A673 (cell line): ENCODE data around the gene OTOP3. TPM values are rescaled to one million over a fixed set of nuclear protein-coding genes. Genes with fewer than 3 reads are reported as not detected.

Experiments used
- BruUV-seq: library from RNA; stranded (reverse); fragments of 400-500 nt; replicated peaks from 2 replicates; lab custom pipeline; 2021; lab: Mats Ljungman, UMichigan
- CTCF ChIA-PET: fragments of 300-600 bp; sonication (Branson Sonifier 250); formaldehyde crosslinking; loops from one replicate; lab custom pipeline; 2022; ENCODE audit warnings: antibody characterized with exemption; lab: Charles Lee
- POLR2A ChIA-PET: fragments of 300-600 bp; sonication (Branson Sonifier 250); formaldehyde crosslinking; loops from one replicate; lab custom pipeline; 2022; ENCODE audit warnings: antibody characterized with exemption; ENCODE audit not compliant: low non-redundant PET; lab: Charles Lee
- DNase-seq: peaks from one replicate; pipeline ENCODE4 v3.0.0-alpha.2; 2015; ENCODE audit warnings: low spot score
- H3K27ac ChIP-seq: fragments of 200-600 bp; sonication (generic); 2 replicates; pipeline ENCODE4 v1.5.1; 2016; ENCODE audit warnings: mixed run types, low read depth, mild to moderate bottlenecking, mixed read lengths, antibody characterized with exemption, low read length; ENCODE audit not compliant: poor library complexity, severe bottlenecking
- H3K27me3 ChIP-seq: fragments of 200-600 bp; sonication (generic); replicated peaks from 2 replicates; pipeline ENCODE4 v1.6.1; 2017; ENCODE audit warnings: mixed run types, low read depth, mild to moderate bottlenecking, mixed read lengths, antibody characterized with exemption, low read length; ENCODE audit not compliant: insufficient read depth, poor library complexity
- H3K36me3 ChIP-seq: fragments of 200-600 bp; sonication (generic); 2 replicates; pipeline ENCODE4 v1.6.1; 2016; ENCODE audit warnings: mixed run types, mild to moderate bottlenecking, mixed read lengths, antibody characterized with exemption, low read length; ENCODE audit not compliant: insufficient read depth, poor library complexity, severe bottlenecking
- H3K4me1 ChIP-seq: fragments of 200-600 bp; sonication (generic); 2 replicates; pipeline ENCODE4 v1.6.1; 2017; ENCODE audit warnings: mixed run types, mild to moderate bottlenecking, mixed read lengths, antibody characterized with exemption, low read length; ENCODE audit not compliant: insufficient read depth, poor library complexity, severe bottlenecking
- H3K4me3 ChIP-seq: fragments of 200-600 bp; sonication (generic); 2 replicates; pipeline ENCODE4 v1.5.1; 2016; ENCODE audit warnings: low read depth, mixed run types, mild to moderate bottlenecking, mixed read lengths, low read length; ENCODE audit not compliant: poor library complexity, severe bottlenecking
- H3K9me3 ChIP-seq: fragments of 200-600 bp; sonication (generic); 2 replicates; pipeline ENCODE4 v1.6.1; 2016; ENCODE audit warnings: mixed run types, low read depth, mild to moderate bottlenecking, mixed read lengths, antibody characterized with exemption, low read length; ENCODE audit not compliant: poor library complexity, severe bottlenecking
- EZH2 ChIP-seq: fragments of 200-600 bp; sonication (generic); IDR thresholded peaks from 2 replicates; pipeline ENCODE4 v1.6.1; 2017; ENCODE audit warnings: borderline replicate concordance, low read depth, mild to moderate bottlenecking, mixed read lengths, antibody characterized with exemption, low read length; ENCODE audit not compliant: poor library complexity, severe bottlenecking
- intact Hi-C: fragments of 100-400 bp; cut with micrococcal nuclease; formaldehyde crosslinking; loops from one replicate; pipeline ENCODE4 v1.10.0; 2022; ENCODE audit not compliant: unreplicated experiment
- total RNA-seq: library from RNA; stranded (reverse); gene quantifications from 2 replicates; pipeline ENCODE4 v1.2.3, GENCODE V29; 2021
- TF ChIP-seq, protein P1 (sequence below): fragments of 300-800, 200-600 bp; sonication (generic); conservative IDR thresholded peaks from 2 replicates; pipeline ENCODE4 v1.5.1; 2017; ENCODE audit warnings: low read depth, mild to moderate bottlenecking, antibody characterized with exemption, low read length, moderate library complexity, mixed read lengths

The OTOP3 gene
- total RNA-seq, 1 experiment from 2014 or later, result not detected

DNA sequence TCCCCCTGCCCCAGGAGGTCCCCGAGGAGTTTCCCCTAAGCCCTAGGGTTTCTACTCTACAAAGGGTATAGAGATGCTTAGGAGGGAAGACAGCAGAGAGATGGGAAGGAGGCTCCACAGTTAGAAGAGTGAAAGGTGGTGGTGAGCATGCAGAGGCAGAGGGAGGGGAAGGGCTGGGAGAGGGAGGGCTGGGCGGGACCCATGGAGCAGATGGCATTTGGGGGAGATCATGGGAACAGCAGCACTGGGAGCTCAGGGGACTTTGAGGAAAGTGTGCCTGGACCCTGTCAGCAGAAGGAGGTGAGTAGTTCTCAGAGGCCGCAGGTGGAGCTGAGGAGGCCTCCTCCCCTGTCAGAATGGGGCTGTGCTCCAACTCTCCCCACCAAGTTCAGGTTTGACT, 650 bp upstream of the OTOP3 start:
- Histone ChIP-seq H3K4me1 (no peaks in the 10 kb centered on the region), H3K4me3 (no peak overlapping the region), H3K27ac (no peak overlapping the region), H3K27me3 (peaks cover 81% of the 10 kb centered on the region), H3K9me3 (no peaks in the 10 kb centered on the region), H3K36me3 (no peaks in the 10 kb centered on the region)
- no peak for DNase-seq
- ChIA-PET CTCF (no interaction called here), POLR2A (no interaction called here)
- TF ChIP-seq EZH2, result no peak
- TF ChIP-seq, protein P1, sequence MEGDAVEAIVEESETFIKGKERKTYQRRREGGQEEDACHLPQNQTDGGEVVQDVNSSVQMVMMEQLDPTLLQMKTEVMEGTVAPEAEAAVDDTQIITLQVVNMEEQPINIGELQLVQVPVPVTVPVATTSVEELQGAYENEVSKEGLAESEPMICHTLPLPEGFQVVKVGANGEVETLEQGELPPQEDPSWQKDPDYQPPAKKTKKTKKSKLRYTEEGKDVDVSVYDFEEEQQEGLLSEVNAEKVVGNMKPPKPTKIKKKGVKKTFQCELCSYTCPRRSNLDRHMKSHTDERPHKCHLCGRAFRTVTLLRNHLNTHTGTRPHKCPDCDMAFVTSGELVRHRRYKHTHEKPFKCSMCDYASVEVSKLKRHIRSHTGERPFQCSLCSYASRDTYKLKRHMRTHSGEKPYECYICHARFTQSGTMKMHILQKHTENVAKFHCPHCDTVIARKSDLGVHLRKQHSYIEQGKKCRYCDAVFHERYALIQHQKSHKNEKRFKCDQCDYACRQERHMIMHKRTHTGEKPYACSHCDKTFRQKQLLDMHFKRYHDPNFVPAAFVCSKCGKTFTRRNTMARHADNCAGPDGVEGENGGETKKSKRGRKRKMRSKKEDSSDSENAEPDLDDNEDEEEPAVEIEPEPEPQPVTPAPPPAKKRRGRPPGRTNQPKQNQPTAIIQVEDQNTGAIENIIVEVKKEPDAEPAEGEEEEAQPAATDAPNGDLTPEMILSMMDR, result no peak
- no TSS peak for BruUV-seq
- intact Hi-C loops, result no loop called here

GRCh38 chr17:74936470-74936799, 737 bp downstream of the OTOP3 start:
- intact Hi-C loops, result no loop called here
- DNase-seq, result no peak
- Histone ChIP-seq H3K27ac (no peak overlapping the region), H3K36me3 (no peaks in the 10 kb centered on the region), H3K9me3 (no peaks in the 10 kb centered on the region), H3K4me1 (no peaks in the 10 kb centered on the region), H3K4me3 (no peak overlapping the region), H3K27me3 (peaks cover 90% of the 10 kb centered on the region)
- TF ChIP-seq, protein P1, result no peak
- TF ChIP-seq EZH2, result no peak
- BruUV-seq, result no TSS peak
- ChIA-PET POLR2A (no interaction called here), CTCF (interaction anchor here (0.7 kb wide), 1 partner anchor 126 kb away, joined by 5 read pairs; no protein-coding TSS in a partner anchor)

- peak; percentile 75 for TF ChIP-seq EZH2
- TF ChIP-seq, protein P1, result no peak
- DNase-seq, result no peak
- intact Hi-C loops, result no loop called here
- Histone ChIP-seq H3K27ac (no peak overlapping the region), H3K9me3 (no peaks in the 10 kb centered on the region), H3K36me3 (no peaks in the 10 kb centered on the region), H3K4me1 (no peaks in the 10 kb centered on the region), H3K27me3 (peaks cover 97% of the 10 kb centered on the region), H3K4me3 (no peak overlapping the region)
- BruUV-seq, result no TSS peak
- ChIA-PET CTCF (interaction anchor here (0.6 kb wide), 1 partner anchor 11 kb away, joined by 7 read pairs; no protein-coding TSS in a partner anchor), POLR2A (no interaction called here)
Measured at GRCh38 chr17:74937064-74938051, 1.7 kb downstream of the OTOP3 start.
